H4 (cell line): ENCODE measurements around the gene AHCYL2. TPM values are rescaled to one million over a fixed set of nuclear protein-coding genes. Genes with fewer than 3 reads are reported as not detected.
A peak's percentile ranks its signal among the peaks of the same experiment; 100 is the strongest.
"Not testable (repeated sequence)": the region's sequence is repeated elsewhere in the genome, so short reads cannot be mapped to it uniquely, and the experiment has no call there.

Source experiments
- DNase-seq: peaks from one replicate; pipeline ENCODE4 v3.0.0-alpha.2; 2015; ENCODE audit warnings: low spot score
- total RNA-seq: library from RNA; depleted of rRNA; stranded (reverse); fragments of >200 nt; shearing (Covaris generic); gene quantifications from 2 replicates; pipeline ENCODE4 v1.2.3, GENCODE V29; 2014

Gene AHCYL2
- total RNA-seq, 1 experiment from 2014 or later: 10.1 TPM

DNA sequence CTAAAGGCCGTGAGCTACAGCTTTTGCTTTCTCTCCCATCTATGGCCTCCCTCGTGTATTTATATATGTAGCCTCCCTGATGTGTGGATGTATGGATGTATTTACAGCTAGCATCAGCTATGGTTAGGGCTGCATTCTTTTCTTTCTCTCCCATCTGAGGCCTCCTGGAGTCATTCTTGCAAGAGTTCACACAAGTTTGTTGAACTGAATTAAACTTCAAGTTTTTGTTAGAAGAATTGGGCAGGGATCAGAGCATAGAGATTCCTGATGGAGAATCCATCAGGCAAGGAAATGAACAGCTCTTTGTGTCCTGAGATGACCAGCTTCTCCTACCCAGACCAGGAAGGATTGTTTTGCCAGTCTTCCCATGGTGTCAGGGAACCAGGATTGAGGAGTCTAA is 60.3 kb downstream of the AHCYL2 start:
- no peak for DNase-seq

- no peak for DNase-seq
Observed at GRCh38 chr7:129292861-129293260, 68.0 kb downstream of the AHCYL2 start.

DNA sequence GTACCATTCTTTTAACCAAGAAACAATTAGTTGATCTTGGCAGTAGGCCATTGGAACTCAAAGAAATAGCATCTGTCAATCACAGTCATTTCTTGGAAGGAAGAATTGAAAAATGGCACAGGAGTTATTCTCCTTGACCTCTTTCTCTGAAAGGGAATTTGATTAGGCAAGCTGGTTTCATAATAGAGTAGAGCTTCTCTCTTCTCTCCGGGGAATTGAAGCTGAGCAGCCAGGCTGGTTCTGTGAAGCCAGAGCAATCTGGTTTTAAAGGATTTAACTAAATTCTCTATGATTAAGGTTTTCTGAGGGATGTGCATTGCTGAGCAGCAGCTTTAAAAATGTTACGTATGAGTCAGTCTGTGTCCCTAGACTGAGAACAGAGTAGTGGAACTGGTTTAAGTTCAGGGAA is 70.2 kb downstream of the AHCYL2 start:
- no peak for DNase-seq

- peak; percentile 33 for DNase-seq
Observed at GRCh38 chr7:129298268-129298893, 73.6 kb downstream of the AHCYL2 start.

DNA sequence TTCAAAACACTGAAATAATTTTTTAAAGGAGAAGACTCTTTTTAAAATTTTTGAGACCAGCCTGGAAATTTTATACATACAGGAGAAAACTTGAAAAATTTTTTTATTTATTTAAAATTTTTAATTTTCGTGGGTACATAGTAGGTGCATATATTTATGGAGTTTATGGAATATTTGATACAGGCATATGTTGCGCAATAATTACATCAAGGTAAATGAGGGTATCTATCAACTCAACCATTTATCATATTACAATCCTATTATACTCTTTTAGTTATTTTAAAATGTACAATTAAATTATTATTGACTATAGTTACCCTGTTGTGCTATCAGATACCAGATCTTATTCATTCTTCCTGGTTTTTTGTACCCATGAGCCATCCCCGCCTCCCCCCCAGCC is 75.1 kb downstream of the AHCYL2 start:
- no peak for DNase-seq

- not testable (repeated sequence) for DNase-seq
Observed at GRCh38 chr7:129300299-129300698, 75.5 kb downstream of the AHCYL2 start.

DNA sequence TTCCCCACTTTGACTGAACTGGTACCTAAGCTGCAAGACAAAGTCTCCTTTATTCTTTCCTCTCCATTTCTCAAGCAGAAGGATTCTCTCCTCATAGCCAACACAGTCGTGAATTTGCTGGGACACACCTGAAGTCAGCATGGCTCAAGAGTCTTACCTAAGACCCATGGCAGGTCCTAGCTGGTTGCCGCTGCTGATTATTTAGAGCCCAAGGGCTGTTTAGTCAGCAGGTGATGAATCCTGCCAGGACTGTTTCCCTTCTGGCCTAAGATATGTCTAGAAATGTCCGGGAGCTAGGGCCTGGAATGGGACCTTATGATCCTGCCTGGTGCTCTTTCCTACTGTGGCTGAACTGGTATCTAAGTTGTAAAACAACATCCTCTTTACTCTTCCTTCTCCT is 82.8 kb downstream of the AHCYL2 start:
- DNase-seq: no peak

- DNase-seq: no peak
Observed at GRCh38 chr7:129308047-129308446, 83.2 kb downstream of the AHCYL2 start.

DNA sequence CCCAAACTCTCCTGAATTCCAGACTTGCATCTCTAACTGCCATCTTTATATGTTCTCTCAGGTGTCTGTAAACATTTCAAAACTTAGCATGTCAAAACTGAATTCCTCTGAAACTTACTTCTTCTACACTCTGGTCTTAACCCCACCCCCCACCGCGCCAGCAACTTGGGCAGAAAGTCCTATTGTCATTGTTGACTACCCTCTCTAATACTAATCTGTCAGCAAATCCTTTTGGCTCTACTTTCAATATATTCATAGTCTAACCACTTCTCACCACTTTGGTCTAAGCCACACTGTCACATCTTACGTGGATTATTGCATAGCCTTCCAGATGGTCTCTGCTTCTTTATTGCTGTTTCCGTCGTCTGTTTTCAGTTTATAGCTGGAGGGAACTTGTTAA is 86.6 kb downstream of the AHCYL2 start:
- DNase-seq: no peak

GRCh38 chr7:129313282-129313681 is 88.5 kb downstream of the AHCYL2 start:
- DNase-seq: no peak

DNA sequence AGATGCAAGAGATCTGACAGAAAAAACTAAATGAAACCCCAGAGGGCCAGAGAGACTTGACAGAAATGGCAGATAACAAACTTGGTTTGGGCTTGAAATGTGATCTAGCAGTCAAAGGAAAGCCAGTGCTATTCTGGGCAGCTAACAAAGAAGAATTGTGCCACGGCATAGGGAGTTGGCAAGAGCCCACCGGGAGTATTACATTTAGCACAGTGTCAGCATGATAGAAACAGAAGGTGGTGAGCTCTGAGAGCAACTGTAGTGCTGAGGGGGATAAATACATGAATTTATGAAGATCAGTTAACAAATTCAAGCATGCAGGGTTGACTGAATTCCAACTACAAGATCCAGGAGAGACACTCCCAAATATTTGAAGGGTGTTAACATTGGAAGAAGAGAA is 91.1 kb downstream of the AHCYL2 start:
- DNase-seq: no peak

DNA sequence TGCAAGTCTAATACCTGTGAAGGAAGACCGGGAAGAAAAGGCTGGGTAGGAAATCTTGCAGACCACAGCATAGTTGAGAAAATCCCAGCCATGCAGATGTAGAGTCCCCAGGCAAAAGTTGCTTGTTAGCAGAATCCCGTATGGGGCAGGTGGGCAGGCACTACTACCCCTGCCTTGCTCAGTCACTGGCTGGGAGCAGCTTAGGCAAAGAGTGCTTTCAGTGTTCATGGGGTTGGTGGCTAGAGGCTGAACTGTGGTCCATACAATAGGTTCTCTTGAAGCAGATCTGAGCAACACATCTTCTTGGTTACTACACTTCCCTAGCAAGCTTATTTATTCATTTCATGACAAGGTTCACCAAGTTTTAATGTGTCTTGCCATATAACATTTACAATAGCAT is 92.6 kb downstream of the AHCYL2 start:
- DNase-seq: no peak

- DNase-seq: no peak
Observed at GRCh38 chr7:129327076-129327475, 102.2 kb downstream of the AHCYL2 start.

DNA sequence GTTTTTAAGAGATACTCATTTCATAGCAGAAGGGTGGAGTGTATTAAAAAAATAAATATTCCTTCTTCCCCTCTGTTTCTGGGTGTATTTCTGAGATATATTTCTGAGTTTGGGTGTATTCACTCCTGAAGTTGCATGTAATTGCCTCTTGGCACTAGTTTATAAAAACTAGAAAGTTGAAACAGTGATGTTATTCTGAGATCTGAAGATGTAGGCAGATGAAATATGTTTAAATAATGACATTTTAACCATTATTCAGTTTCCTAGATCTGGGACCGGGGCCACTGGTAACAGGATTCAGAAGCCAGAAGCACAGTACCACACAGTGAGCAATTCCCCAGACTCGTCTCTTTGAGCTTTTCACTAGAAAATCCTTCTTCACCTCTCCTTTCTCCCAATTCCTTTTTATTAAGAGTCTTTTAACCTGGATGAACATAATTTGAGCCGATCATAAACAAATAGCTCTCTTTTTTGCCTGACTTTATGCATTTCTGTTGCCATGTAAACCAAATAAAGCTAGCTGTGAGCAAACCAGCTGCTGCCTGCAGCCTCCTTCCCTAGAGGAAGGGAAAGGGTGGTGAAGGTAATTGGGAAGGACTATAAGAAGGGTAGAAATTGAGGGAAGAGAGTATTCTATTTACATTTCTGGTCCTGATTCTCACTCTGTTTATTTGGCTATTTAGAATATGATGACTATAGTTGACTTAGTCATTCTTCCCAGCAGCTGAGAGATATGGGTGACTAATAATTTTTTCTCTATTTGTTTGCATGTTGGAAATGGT is 107.6 kb downstream of the AHCYL2 start:
- peak; percentile 11 for DNase-seq

DNA sequence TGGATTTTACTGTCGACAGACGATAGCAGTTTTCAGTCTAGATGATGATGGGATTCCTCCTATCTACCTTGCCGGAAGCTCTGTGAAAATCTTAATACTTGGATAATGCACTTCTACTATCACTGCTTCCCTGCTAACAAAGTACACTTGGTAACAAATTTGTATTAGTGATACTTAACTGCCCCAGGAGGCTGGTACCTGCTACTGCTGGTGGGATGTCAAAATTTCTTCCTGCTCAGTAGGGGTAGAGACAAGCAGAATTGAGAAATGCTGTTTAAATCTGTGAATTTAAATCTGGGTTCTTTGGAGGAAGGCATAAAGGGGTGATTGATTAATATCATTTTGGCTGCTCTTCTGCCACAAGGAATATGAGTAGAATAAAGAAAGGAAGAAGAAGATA is 109.6 kb downstream of the AHCYL2 start:
- no peak for DNase-seq

GRCh38 chr7:129338450-129338849 is 113.6 kb downstream of the AHCYL2 start:
- DNase-seq: no peak

DNA sequence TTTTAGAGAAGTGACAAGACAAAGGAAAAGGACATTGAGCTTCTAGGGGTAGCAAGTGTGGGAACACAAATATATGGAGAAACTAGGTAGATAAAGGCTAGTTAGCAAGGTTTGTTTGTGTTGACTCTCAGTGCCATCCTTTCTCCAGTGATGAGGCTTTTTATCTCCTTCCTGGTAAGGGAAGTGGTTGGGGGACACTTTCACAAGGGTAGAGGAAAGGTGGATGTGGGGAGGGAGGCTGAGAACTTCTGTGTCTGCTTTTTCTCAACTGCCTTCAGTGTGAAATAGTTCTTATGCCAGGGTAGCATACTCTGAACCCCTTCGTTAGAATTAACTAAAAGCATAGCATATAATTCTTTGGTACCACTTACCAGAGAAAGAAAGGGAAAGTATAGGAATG is 116.4 kb downstream of the AHCYL2 start:
- no peak for DNase-seq

DNA sequence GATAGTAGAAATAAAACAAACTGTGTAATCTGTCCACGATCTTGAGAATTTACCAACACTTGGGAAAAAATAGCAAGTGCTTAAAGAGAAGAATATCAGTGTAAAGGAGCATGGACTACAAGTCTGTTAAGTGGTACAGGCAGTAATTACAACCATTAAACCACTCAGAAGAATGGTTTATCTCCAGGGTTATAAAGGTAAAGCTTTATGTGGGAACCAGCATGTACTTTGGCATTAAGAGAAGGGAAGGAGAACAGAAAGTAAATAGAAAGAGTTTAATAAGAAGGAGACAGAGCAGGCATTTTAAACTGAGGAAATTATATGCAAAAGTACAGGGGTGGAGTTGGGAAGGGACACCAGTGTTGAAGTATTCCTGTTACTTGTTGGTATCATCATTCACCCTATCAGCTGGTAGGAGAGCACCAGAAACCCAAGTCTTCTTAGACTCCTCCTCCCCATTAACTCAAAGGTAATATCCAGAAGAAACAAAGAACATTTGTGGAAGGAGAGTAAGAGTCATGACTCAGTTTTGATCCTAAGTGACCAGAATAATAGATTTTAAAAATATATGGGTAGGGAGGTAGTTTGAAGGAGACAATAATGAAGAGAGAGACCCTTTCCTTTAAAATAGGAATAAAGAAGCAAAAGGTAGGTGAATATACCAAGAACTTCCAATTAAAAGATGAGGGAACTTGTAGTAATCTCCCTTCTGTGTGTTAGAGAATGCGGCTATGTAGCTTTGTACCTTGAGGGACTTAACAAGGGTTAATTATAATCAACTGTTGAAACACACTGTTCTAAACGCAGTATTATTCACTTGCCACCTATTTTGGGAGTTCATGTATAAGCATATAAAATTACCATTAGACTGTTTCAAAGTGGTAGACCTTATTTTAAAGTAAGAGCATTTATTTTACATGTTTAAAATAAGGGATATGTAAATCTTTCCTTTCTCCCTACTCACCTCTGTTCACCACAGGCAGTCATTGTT is 117.3 kb downstream of the AHCYL2 start:
- DNase-seq: no peak

DNA sequence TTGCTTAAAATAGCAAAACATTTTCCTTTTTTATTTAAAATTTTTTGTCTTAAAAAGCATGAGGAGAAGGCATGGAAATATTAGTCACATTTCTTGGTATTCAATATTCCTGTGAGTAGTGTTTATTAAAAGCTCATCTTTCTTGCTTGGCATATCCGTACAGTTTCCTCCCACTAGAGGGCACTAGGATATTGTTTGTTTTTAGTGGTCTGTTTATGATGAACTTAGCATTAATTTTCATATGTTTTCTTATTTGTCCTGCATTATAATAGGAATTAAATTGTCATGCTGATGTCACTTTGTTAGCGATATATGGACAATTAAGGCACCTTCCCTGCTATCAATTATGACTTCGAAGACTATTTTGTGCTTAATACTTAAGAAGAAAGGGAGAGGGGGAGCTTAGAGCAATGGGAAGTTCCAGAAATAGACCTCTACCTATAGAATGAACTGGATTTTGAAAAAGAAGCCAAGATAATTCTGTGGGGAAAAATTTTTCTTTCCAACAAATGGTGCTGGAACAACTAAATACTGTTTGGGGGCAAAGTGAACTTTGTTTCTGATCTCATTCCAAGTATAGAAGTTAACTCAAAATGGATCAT is 118.4 kb downstream of the AHCYL2 start:
- peak; percentile 37 for DNase-seq

GRCh38 chr7:129347330-129347729 is 122.5 kb downstream of the AHCYL2 start:
- DNase-seq: no peak

GRCh38 chr7:129348023-129348740 is 123.4 kb downstream of the AHCYL2 start:
- DNase-seq: no peak
